Neural cell (in vitro differentiated cells): ENCODE data around the gene LDLRAD3.

Source experiments
- CTCF ChIP-seq: fragments of 450-650 bp; IDR thresholded peaks from 2 replicates; pipeline ENCODE4 v1.5.1; 2014; ENCODE audit warnings: antibody characterized with exemption, mild to moderate bottlenecking, moderate library complexity; ENCODE audit not compliant: poor library complexity, severe bottlenecking
- RAD21 ChIP-seq: fragments of 450-650 bp; conservative IDR thresholded peaks from 2 replicates; pipeline ENCODE4 v1.6.1; 2014; ENCODE audit warnings: antibody characterized with exemption, mild to moderate bottlenecking, moderate library complexity
- REST ChIP-seq: IDR thresholded peaks from 2 replicates; pipeline ENCODE4 v1.6.1; 2012; ENCODE audit warnings: borderline replicate concordance

GRCh38 chr11:36192425-36193289, 248.8 kb downstream of the LDLRAD3 start:
- TF ChIP-seq REST (no peak), CTCF (no peak), RAD21 (no peak)
